Activated T-helper 17 cell treated with anti-CD3 and anti-CD28 coated beads, Interleukin-2, amount 50 U/mL, for 72 hours (primary cell): ENCODE data around the gene DEFB132. TPM values are rescaled to one million over a fixed set of nuclear protein-coding genes. Genes with fewer than 3 reads are reported as not detected.

ENCODE experiments used
- ATAC-seq: fragments of 150-1000 bp; cut with Tn5 transposase; replicated peaks from 2 replicates; pipeline ENCODE4 v1.10.0; 2021; ENCODE audit warnings: mild to moderate bottlenecking, moderate library complexity
- H3K27ac Mint-ChIP-seq: one replicate; pipeline ENCODE4 v1.8.0; 2022; ENCODE audit warnings: mixed read lengths
- H3K27me3 Mint-ChIP-seq: one replicate; pipeline ENCODE4 v1.8.0; 2022; ENCODE audit warnings: mixed read lengths
- H3K36me3 Mint-ChIP-seq: one replicate; pipeline ENCODE4 v1.8.0; 2022; ENCODE audit warnings: low read depth, mild to moderate bottlenecking, mixed read lengths
- H3K4me1 Mint-ChIP-seq: one replicate; pipeline ENCODE4 v1.8.0; 2022; ENCODE audit warnings: mixed read lengths
- H3K4me3 Mint-ChIP-seq: one replicate; pipeline ENCODE4 v1.8.0; 2022; ENCODE audit warnings: mild to moderate bottlenecking, mixed read lengths
- H3K9me3 Mint-ChIP-seq: one replicate; pipeline ENCODE4 v1.8.0; 2022; ENCODE audit warnings: mixed read lengths
- total RNA-seq, 2 donors: library from RNA; stranded (reverse); gene quantifications; one replicate each; pipeline ENCODE4 v1.2.3, GENCODE V29; 2022

The DEFB132 gene
- total RNA-seq, 2 donors from 2014 or later = not detected

- Mint-ChIP-seq H3K27ac (peak overlapping the region; percentile 97), H3K27me3 (no peaks in the 10 kb centered on the region), H3K9me3 (no peaks in the 10 kb centered on the region), H3K36me3 (peaks cover 38% of the 10 kb centered on the region), H3K4me3 (peak overlapping the region; percentile 98), H3K4me1 (peaks cover 37% of the 10 kb centered on the region)
- ATAC-seq = peak; percentile 40
These were observed 40.6 kb downstream of the DEFB132 start for GRCh38 chr20:297925-298775.

- peaks cover 37% of the 10 kb centered on the region for H3K4me1 Mint-ChIP-seq
- peak overlapping the region; percentile 97 for H3K27ac Mint-ChIP-seq
These were observed 41.4 kb downstream of the DEFB132 start for GRCh38 chr20:298776-299391.

GRCh38 chr20:300345-300990 lies 42.9 kb downstream of the DEFB132 start:
- H3K9me3 Mint-ChIP-seq = no peaks in the 10 kb centered on the region
- peaks cover 38% of the 10 kb centered on the region for H3K36me3 Mint-ChIP-seq
- H3K4me1 Mint-ChIP-seq = peaks cover 37% of the 10 kb centered on the region
- no peak for ATAC-seq
- peak overlapping the region; percentile 98 for H3K4me3 Mint-ChIP-seq
- H3K27ac Mint-ChIP-seq = peak overlapping the region; percentile 51
- H3K27me3 Mint-ChIP-seq = no peaks in the 10 kb centered on the region

More at GRCh38 chr20:298776-299391, 41.4 kb downstream of the DEFB132 start:
- Mint-ChIP-seq H3K4me3 (peak overlapping the region; percentile 98), H3K36me3 (peaks cover 38% of the 10 kb centered on the region), H3K27me3 (no peaks in the 10 kb centered on the region), H3K9me3 (no peaks in the 10 kb centered on the region)
- ATAC-seq = no peak

GRCh38 chr20:301886-302848 lies 44.6 kb downstream of the DEFB132 start:
- H3K9me3 Mint-ChIP-seq = no peaks in the 10 kb centered on the region
- peaks cover 30% of the 10 kb centered on the region for H3K4me1 Mint-ChIP-seq
- peak overlapping the region; percentile 42 for H3K4me3 Mint-ChIP-seq
- ATAC-seq = peak; percentile 74
- peaks cover 31% of the 10 kb centered on the region for H3K36me3 Mint-ChIP-seq
- peak overlapping the region; percentile 48 for H3K27ac Mint-ChIP-seq
- no peaks in the 10 kb centered on the region for H3K27me3 Mint-ChIP-seq

GRCh38 chr20:305745-306144 lies 48.2 kb downstream of the DEFB132 start:
- H3K4me3 Mint-ChIP-seq = no peak overlapping the region
- no peak overlapping the region for H3K27ac Mint-ChIP-seq
- no peak for ATAC-seq
- H3K36me3 Mint-ChIP-seq = no peaks in the 10 kb centered on the region
- H3K9me3 Mint-ChIP-seq = no peaks in the 10 kb centered on the region
- no peaks in the 10 kb centered on the region for H3K27me3 Mint-ChIP-seq
- H3K4me1 Mint-ChIP-seq = peaks cover 15% of the 10 kb centered on the region

- no peaks in the 10 kb centered on the region for H3K4me1 Mint-ChIP-seq
- no peaks in the 10 kb centered on the region for H3K27me3 Mint-ChIP-seq
- H3K36me3 Mint-ChIP-seq = no peaks in the 10 kb centered on the region
- no peak for ATAC-seq
- H3K9me3 Mint-ChIP-seq = no peaks in the 10 kb centered on the region
- H3K27ac Mint-ChIP-seq = no peak overlapping the region
- no peak overlapping the region for H3K4me3 Mint-ChIP-seq
These were observed 51.0 kb downstream of the DEFB132 start for GRCh38 chr20:308427-309038.

GRCh38 chr20:309306-309840 lies 51.8 kb downstream of the DEFB132 start:
- no peak for ATAC-seq
- no peaks in the 10 kb centered on the region for H3K27me3 Mint-ChIP-seq
- no peaks in the 10 kb centered on the region for H3K4me1 Mint-ChIP-seq
- no peaks in the 10 kb centered on the region for H3K9me3 Mint-ChIP-seq
- no peaks in the 10 kb centered on the region for H3K36me3 Mint-ChIP-seq
- no peak overlapping the region for H3K27ac Mint-ChIP-seq
- no peak overlapping the region for H3K4me3 Mint-ChIP-seq

GRCh38 chr20:309841-310644 lies 52.5 kb downstream of the DEFB132 start:
- peak overlapping the region; percentile 71 for H3K27ac Mint-ChIP-seq
- no peaks in the 10 kb centered on the region for H3K36me3 Mint-ChIP-seq
- no peaks in the 10 kb centered on the region for H3K4me1 Mint-ChIP-seq
- peak overlapping the region; percentile 68 for H3K4me3 Mint-ChIP-seq
- no peaks in the 10 kb centered on the region for H3K27me3 Mint-ChIP-seq
- ATAC-seq = peak; percentile 100
- no peaks in the 10 kb centered on the region for H3K9me3 Mint-ChIP-seq

- H3K4me3 Mint-ChIP-seq = peak overlapping the region; percentile 68
- no peak for ATAC-seq
- no peaks in the 10 kb centered on the region for H3K27me3 Mint-ChIP-seq
- peak overlapping the region; percentile 71 for H3K27ac Mint-ChIP-seq
- H3K9me3 Mint-ChIP-seq = no peaks in the 10 kb centered on the region
- H3K36me3 Mint-ChIP-seq = no peaks in the 10 kb centered on the region
- H3K4me1 Mint-ChIP-seq = no peaks in the 10 kb centered on the region
These were observed 53.1 kb downstream of the DEFB132 start for GRCh38 chr20:310645-311044.

Other genes with a start within 250 kb of the DEFB132 start
- gene DEFB125, start 170.1 kb upstream of the DEFB132 start, total RNA-seq = not detected
- gene DEFB126, start 115.1 kb upstream of the DEFB132 start, total RNA-seq = not detected
- gene DEFB127, start 100.3 kb upstream of the DEFB132 start, total RNA-seq = not detected
- gene DEFB128, start 68.0 kb upstream of the DEFB132 start, total RNA-seq = not detected
- not detected for gene DEFB129, start 30.5 kb upstream of the DEFB132 start, total RNA-seq
- 1 to 10 TPM; 5.2 to 6.0 TPM for gene C20orf96, start 33.0 kb downstream of the DEFB132 start, total RNA-seq
- gene ZCCHC3, start 39.8 kb downstream of the DEFB132 start, total RNA-seq = 10 to 100 TPM; 16.0 to 16.6 TPM
- 1 to 10 TPM; 4.0 to 6.5 TPM for gene SOX12, start 67.8 kb downstream of the DEFB132 start, total RNA-seq
- 1 to 10 TPM; 4.3 to 5.2 TPM for gene NRSN2, start 89.4 kb downstream of the DEFB132 start, total RNA-seq
- gene TRIB3, start 123.0 kb downstream of the DEFB132 start, total RNA-seq = 10 to 100 TPM; 13.4 to 20.0 TPM
- 10 to 100 TPM; 81.9 to 84.0 TPM for gene RBCK1, start 150.6 kb downstream of the DEFB132 start, total RNA-seq
- 10 to 100 TPM; 20.5 to 21.9 TPM for gene TBC1D20, start 204.8 kb downstream of the DEFB132 start, total RNA-seq